Measurements from ENCODE around the gene ZRANB3. TPM values are rescaled to one million over a fixed set of nuclear protein-coding genes. Genes with fewer than 3 reads are reported as not detected.

Gene ZRANB3
- total and polyA plus RNA-seq, 2 donors from 2014 or later: 3.6 to 6.4 TPM

DNA sequence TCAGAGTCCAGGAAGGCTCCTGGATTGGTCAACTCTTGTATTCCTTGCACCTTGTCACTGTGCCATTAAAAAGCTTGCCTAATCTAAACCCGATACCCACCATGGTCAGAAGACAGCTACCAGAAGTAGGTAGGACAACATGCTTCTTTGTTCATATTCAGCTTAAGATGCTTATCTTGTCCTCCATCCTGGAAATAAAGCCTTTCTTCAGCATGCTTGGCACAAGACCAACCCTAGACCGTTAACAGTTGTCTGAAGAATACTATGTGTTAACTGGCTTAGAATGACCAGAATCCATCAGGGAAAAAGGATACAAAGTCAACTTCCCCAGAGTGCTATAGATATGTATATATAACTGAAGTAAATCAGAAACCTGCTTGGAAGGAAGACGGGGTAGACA, 193.9 kb downstream of the ZRANB3 start:
- H3K9ac ChIP-seq (ENCODE audit: low read length in 3 of 3): no peak overlapping the region
- H3K9me3 ChIP-seq (ENCODE audit: control insufficient read depth in 2 of 3, insufficient read depth in 1 of 3, low read length in 3 of 3): peaks cover 0 to 6% (median 0%) of the 10 kb centered on the region in 3 donors
- no peaks in the 10 kb centered on the region for H3K4me1 ChIP-seq (ENCODE audit: control insufficient read depth in 2 of 3, insufficient read depth in 2 of 3, low read depth in 1 of 3, low read length in 3 of 3)
- H3K4me3 ChIP-seq (ENCODE audit: low read length in 3 of 3): no peak overlapping the region
- no peaks in the 10 kb centered on the region for H3K27me3 ChIP-seq (ENCODE audit: control insufficient read depth, insufficient read depth, low read length)
- FAIRE-seq (no peak), DNase-seq (no peak)
- H3K27ac ChIP-seq (ENCODE audit: low read depth in 2 of 2, low read length in 2 of 2): no peak overlapping the region
- H3K36me3 ChIP-seq (ENCODE audit: control insufficient read depth in 2 of 3, insufficient read depth in 3 of 3, low read length in 3 of 3): no peaks in the 10 kb centered on the region
- intact Hi-C loops (cut with DNase I): no loop called here
- TF ChIP-seq, protein P1, sequence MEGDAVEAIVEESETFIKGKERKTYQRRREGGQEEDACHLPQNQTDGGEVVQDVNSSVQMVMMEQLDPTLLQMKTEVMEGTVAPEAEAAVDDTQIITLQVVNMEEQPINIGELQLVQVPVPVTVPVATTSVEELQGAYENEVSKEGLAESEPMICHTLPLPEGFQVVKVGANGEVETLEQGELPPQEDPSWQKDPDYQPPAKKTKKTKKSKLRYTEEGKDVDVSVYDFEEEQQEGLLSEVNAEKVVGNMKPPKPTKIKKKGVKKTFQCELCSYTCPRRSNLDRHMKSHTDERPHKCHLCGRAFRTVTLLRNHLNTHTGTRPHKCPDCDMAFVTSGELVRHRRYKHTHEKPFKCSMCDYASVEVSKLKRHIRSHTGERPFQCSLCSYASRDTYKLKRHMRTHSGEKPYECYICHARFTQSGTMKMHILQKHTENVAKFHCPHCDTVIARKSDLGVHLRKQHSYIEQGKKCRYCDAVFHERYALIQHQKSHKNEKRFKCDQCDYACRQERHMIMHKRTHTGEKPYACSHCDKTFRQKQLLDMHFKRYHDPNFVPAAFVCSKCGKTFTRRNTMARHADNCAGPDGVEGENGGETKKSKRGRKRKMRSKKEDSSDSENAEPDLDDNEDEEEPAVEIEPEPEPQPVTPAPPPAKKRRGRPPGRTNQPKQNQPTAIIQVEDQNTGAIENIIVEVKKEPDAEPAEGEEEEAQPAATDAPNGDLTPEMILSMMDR (IDR thresholded peaks at IDR 0.05; ENCODE audit: borderline replicate concordance, extremely low read depth, insufficient read depth): no peak

DNA sequence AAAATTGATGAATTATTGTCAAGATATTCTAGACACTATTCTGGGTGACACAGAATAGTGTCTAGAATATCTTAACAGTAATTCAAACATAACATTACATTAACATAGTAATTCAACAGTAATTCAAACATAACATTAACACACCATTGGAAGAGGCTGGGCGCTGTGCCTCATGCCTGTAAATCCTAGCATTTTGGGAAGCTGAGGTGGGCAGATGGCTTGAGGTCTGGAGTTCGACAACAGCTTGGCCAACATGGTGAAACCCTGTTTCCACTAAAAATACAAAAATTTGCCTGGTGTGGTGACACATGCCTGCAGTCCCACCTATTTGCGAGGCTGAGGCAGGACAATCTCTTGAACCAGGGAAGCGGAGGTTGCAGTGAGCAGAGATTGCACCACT, 195.8 kb downstream of the ZRANB3 start:
- DNase-seq (no peak), FAIRE-seq (no peak)
- TF ChIP-seq, protein P1 (IDR thresholded peaks at IDR 0.05; ENCODE audit: borderline replicate concordance, extremely low read depth, insufficient read depth): no peak
- Histone ChIP-seq H3K9ac (ENCODE audit: low read length in 3 of 3) (no peak overlapping the region), H3K27ac (ENCODE audit: low read depth in 2 of 2, low read length in 2 of 2) (no peak overlapping the region), H3K4me3 (ENCODE audit: low read length in 3 of 3) (no peak overlapping the region), H3K9me3 (ENCODE audit: control insufficient read depth in 2 of 3, insufficient read depth in 1 of 3, low read length in 3 of 3) (peaks cover 0 to 6% (median 0%) of the 10 kb centered on the region in 3 donors), H3K4me1 (ENCODE audit: control insufficient read depth in 2 of 3, insufficient read depth in 2 of 3, low read depth in 1 of 3, low read length in 3 of 3) (no peaks in the 10 kb centered on the region), H3K27me3 (ENCODE audit: control insufficient read depth, insufficient read depth, low read length) (no peaks in the 10 kb centered on the region), H3K36me3 (ENCODE audit: control insufficient read depth in 2 of 3, insufficient read depth in 3 of 3, low read length in 3 of 3) (no peaks in the 10 kb centered on the region)
- intact Hi-C loops (cut with DNase I): no loop called here

DNA sequence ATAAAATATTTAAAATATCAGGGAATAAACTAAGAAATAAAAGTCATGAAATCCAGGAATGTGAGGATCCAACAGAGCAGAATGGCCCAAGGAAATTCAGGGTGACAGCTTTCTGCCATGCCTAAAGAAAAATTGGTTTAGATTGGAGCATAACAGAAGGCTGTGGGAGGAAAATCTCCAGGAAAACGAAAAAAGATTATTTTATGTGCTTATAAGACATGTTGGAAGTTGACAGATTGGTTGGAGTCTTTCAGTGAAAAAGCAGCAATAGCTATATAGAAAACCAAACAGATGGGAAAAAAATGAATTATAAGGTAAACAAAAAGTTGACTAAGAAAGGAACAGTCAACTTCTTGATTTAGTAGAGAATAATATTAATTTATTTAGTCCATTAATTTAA, 203.9 kb downstream of the ZRANB3 start:
- no peak for FAIRE-seq
- intact Hi-C loops (cut with DNase I): no loop called here
- no peaks in the 10 kb centered on the region for H3K36me3 ChIP-seq (ENCODE audit: control insufficient read depth in 2 of 3, insufficient read depth in 3 of 3, low read length in 3 of 3)

More for the DNA sequence above, 203.9 kb downstream of the ZRANB3 start:
- Histone ChIP-seq H3K27ac (ENCODE audit: low read depth in 2 of 2, low read length in 2 of 2) (no peak overlapping the region), H3K27me3 (ENCODE audit: control insufficient read depth, insufficient read depth, low read length) (no peaks in the 10 kb centered on the region), H3K4me3 (ENCODE audit: low read length in 3 of 3) (no peak overlapping the region), H3K9ac (ENCODE audit: low read length in 3 of 3) (no peak overlapping the region), H3K9me3 (ENCODE audit: control insufficient read depth in 2 of 3, insufficient read depth in 1 of 3, low read length in 3 of 3) (peaks cover 0 to 3% (median 0%) of the 10 kb centered on the region in 3 donors), H3K4me1 (ENCODE audit: control insufficient read depth in 2 of 3, insufficient read depth in 2 of 3, low read depth in 1 of 3, low read length in 3 of 3) (no peaks in the 10 kb centered on the region)
- TF ChIP-seq, protein P1 (IDR thresholded peaks at IDR 0.05; ENCODE audit: borderline replicate concordance, extremely low read depth, insufficient read depth): no peak
- no peak for DNase-seq
